ENCODE data around the gene CTNNB1.
"Not testable (repeated sequence)": the region's sequence is repeated elsewhere in the genome, so short reads cannot be mapped to it uniquely, and the experiment has no call there.

Gene CTNNB1

GRCh38 chr3:41277790-41278465 is 78.6 kb downstream of the CTNNB1 start (continued):
- TF ChIP-seq, protein P1, sequence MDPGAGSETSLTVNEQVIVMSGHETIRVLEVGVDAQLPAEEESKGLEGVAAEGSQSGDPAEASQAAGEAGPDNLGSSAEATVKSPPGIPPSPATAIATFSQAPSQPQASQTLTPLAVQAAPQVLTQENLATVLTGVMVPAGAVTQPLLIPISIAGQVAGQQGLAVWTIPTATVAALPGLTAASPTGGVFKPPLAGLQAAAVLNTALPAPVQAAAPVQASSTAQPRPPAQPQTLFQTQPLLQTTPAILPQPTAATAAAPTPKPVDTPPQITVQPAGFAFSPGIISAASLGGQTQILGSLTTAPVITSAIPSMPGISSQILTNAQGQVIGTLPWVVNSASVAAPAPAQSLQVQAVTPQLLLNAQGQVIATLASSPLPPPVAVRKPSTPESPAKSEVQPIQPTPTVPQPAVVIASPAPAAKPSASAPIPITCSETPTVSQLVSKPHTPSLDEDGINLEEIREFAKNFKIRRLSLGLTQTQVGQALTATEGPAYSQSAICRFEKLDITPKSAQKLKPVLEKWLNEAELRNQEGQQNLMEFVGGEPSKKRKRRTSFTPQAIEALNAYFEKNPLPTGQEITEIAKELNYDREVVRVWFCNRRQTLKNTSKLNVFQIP (CRISPR knock-in tag; IDR thresholded peaks at IDR 0.05; ENCODE audit: borderline replicate concordance, low read depth): no peak
- TF ChIP-seq ZNF8 (CRISPR knock-in tag; IDR thresholded peaks at IDR 0.05): no peak

- not testable (repeated sequence) for ATAC-seq
Observed at GRCh38 chr3:41284934-41285333, 85.6 kb downstream of the CTNNB1 start.

- TF ChIP-seq GLIS3 (CRISPR knock-in tag; IDR thresholded peaks at IDR 0.05): no peak
- no peak for TF ChIP-seq ZNF8 (CRISPR knock-in tag; IDR thresholded peaks at IDR 0.05)
- TF ChIP-seq, protein P2, sequence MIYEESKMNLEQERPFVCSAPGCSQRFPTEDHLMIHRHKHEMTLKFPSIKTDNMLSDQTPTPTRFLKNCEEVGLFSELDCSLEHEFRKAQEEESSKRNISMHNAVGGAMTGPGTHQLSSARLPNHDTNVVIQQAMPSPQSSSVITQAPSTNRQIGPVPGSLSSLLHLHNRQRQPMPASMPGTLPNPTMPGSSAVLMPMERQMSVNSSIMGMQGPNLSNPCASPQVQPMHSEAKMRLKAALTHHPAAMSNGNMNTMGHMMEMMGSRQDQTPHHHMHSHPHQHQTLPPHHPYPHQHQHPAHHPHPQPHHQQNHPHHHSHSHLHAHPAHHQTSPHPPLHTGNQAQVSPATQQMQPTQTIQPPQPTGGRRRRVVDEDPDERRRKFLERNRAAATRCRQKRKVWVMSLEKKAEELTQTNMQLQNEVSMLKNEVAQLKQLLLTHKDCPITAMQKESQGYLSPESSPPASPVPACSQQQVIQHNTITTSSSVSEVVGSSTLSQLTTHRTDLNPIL (CRISPR knock-in tag; IDR thresholded peaks at IDR 0.05; ENCODE audit: low read depth): no peak
- TF ChIP-seq TSHZ2 (CRISPR knock-in tag; IDR thresholded peaks at IDR 0.05): no peak
- TF ChIP-seq ZFP30 (CRISPR knock-in tag; IDR thresholded peaks at IDR 0.05): no peak
- TF ChIP-seq, protein P3, sequence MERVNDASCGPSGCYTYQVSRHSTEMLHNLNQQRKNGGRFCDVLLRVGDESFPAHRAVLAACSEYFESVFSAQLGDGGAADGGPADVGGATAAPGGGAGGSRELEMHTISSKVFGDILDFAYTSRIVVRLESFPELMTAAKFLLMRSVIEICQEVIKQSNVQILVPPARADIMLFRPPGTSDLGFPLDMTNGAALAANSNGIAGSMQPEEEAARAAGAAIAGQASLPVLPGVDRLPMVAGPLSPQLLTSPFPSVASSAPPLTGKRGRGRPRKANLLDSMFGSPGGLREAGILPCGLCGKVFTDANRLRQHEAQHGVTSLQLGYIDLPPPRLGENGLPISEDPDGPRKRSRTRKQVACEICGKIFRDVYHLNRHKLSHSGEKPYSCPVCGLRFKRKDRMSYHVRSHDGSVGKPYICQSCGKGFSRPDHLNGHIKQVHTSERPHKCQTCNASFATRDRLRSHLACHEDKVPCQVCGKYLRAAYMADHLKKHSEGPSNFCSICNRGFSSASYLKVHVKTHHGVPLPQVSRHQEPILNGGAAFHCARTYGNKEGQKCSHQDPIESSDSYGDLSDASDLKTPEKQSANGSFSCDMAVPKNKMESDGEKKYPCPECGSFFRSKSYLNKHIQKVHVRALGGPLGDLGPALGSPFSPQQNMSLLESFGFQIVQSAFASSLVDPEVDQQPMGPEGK (CRISPR knock-in tag; IDR thresholded peaks at IDR 0.05; ENCODE audit: borderline replicate concordance): no peak
- TF ChIP-seq ESRRG (CRISPR knock-in tag; IDR thresholded peaks at IDR 0.05): no peak
- TF ChIP-seq ZFP3 (CRISPR knock-in tag; IDR thresholded peaks at IDR 0.05): no peak
- TF ChIP-seq TOX (CRISPR knock-in tag; IDR thresholded peaks at IDR 0.05; ENCODE audit: borderline replicate concordance): no peak
- TF ChIP-seq ISL1 (CRISPR knock-in tag; IDR thresholded peaks at IDR 0.05): no peak
- no peak for TF ChIP-seq ZC3H10 (CRISPR knock-in tag; IDR thresholded peaks at IDR 0.05)
- TF ChIP-seq RARB (CRISPR knock-in tag; IDR thresholded peaks at IDR 0.05): no peak
- TF ChIP-seq CSDC2 (CRISPR knock-in tag; IDR thresholded peaks at IDR 0.05): no peak
- ATAC-seq: no peak
Observed at GRCh38 chr3:41286305-41286704, 87.0 kb downstream of the CTNNB1 start.

DNA sequence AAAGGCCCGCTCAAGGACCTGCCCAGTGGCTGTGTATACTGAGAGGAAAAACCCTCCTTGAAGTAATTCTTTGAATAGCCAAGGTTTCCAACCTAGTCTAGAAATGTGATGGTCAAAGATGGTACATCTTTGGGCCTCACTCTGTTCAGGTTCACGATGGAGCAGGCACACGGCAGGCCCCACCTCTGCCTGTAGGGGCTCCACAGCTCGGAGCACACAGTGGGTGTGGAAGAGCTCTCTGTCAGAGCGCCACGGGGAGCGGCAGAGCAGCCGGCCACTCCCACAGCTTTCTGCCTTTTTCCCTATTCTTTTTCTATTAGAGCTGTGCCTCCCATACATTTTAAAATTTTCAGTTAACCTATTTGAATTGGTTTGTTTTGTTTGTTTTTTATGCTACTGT is 89.5 kb downstream of the CTNNB1 start:
- TF ChIP-seq OSR1 (CRISPR knock-in tag; IDR thresholded peaks at IDR 0.05): no peak
- no peak for TF ChIP-seq ZFP3 (CRISPR knock-in tag; IDR thresholded peaks at IDR 0.05)
- no peak for TF ChIP-seq BACH2 (CRISPR knock-in tag; IDR thresholded peaks at IDR 0.05; ENCODE audit: borderline replicate concordance)
- no peak for TF ChIP-seq ISL1 (CRISPR knock-in tag; IDR thresholded peaks at IDR 0.05)
- no peak for TF ChIP-seq ZFP30 (CRISPR knock-in tag; IDR thresholded peaks at IDR 0.05)
- no peak for TF ChIP-seq SNAI2 (CRISPR knock-in tag; IDR thresholded peaks at IDR 0.05)
- TF ChIP-seq TCF4 (CRISPR knock-in tag; IDR thresholded peaks at IDR 0.05; ENCODE audit: borderline replicate concordance): no peak
- no peak for TF ChIP-seq ESRRG (CRISPR knock-in tag; IDR thresholded peaks at IDR 0.05)
- ATAC-seq: no peak

All from SK-N-SH treated with all-trans-retinoic acid at 6 μM for 48 hours (cell line).